ENCODE results near the gene TAF10. TPM values are rescaled to one million over a fixed set of nuclear protein-coding genes. Genes with fewer than 3 reads are reported as not detected.

TAF10 gene
- total RNA-seq, 1 donor from 2014 or later: 205 TPM

DNA sequence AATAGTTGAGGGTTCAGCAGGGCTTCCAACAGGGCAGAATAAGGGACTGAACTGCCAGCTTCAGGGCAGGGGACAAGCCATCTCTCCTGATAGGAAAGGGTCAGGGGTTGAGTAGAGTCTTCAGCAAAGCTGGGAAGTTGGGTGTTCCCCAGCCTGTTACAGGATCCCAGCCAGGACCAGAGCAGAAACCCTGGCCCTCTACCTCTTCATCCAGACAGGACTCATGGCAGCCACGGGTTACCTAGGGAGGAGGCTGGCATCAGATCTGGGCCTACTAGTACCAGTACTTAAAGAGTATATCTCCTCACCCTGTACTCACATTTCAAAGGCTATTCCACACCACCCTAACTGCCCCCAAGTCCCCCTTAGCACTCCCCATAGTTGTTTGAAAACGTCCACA is 2.4 kb upstream of the TAF10 start:
- TF ChIP-seq, protein P1, sequence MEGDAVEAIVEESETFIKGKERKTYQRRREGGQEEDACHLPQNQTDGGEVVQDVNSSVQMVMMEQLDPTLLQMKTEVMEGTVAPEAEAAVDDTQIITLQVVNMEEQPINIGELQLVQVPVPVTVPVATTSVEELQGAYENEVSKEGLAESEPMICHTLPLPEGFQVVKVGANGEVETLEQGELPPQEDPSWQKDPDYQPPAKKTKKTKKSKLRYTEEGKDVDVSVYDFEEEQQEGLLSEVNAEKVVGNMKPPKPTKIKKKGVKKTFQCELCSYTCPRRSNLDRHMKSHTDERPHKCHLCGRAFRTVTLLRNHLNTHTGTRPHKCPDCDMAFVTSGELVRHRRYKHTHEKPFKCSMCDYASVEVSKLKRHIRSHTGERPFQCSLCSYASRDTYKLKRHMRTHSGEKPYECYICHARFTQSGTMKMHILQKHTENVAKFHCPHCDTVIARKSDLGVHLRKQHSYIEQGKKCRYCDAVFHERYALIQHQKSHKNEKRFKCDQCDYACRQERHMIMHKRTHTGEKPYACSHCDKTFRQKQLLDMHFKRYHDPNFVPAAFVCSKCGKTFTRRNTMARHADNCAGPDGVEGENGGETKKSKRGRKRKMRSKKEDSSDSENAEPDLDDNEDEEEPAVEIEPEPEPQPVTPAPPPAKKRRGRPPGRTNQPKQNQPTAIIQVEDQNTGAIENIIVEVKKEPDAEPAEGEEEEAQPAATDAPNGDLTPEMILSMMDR (conservative IDR thresholded peaks at IDR 0.05; ENCODE audit: low read depth, low read length): no peak
- H3K4me3 ChIP-seq (ENCODE audit: low read depth, low read length): no peak overlapping the region
- DNase-seq (ENCODE audit: low read depth): no peak

DNA sequence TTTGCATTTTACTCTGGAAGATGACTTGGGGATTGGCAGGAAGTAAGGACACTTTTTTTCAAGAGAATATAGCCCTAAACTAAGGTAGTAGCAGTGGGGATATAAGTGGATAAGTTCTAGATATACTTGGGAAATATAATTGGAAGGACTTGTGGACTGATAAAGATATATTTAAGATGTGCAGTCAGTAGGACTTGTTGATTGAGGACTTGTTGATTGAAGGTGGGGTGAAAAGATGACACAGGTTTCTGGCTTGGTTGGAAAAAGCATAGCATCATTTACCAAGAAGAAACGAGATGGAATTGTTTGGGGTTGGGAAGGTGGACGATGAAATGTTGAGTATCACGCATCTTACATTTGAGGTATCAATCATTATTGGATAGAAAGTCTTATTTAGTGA is 1.5 kb upstream of the TAF10 start:
- TF ChIP-seq, protein P1 (conservative IDR thresholded peaks at IDR 0.05; ENCODE audit: low read depth, low read length): no peak
- no peak overlapping the region for H3K4me3 ChIP-seq (ENCODE audit: low read depth, low read length)
- DNase-seq (ENCODE audit: low read depth): no peak

- TF ChIP-seq, protein P1 (conservative IDR thresholded peaks at IDR 0.05; ENCODE audit: low read depth, low read length): no peak
- DNase-seq (ENCODE audit: low read depth): no peak
- H3K4me3 ChIP-seq (ENCODE audit: low read depth, low read length): peak overlapping the region; percentile 79
These were observed 128 bp downstream of the TAF10 start for GRCh38 chr11:6611963-6612212.

DNA sequence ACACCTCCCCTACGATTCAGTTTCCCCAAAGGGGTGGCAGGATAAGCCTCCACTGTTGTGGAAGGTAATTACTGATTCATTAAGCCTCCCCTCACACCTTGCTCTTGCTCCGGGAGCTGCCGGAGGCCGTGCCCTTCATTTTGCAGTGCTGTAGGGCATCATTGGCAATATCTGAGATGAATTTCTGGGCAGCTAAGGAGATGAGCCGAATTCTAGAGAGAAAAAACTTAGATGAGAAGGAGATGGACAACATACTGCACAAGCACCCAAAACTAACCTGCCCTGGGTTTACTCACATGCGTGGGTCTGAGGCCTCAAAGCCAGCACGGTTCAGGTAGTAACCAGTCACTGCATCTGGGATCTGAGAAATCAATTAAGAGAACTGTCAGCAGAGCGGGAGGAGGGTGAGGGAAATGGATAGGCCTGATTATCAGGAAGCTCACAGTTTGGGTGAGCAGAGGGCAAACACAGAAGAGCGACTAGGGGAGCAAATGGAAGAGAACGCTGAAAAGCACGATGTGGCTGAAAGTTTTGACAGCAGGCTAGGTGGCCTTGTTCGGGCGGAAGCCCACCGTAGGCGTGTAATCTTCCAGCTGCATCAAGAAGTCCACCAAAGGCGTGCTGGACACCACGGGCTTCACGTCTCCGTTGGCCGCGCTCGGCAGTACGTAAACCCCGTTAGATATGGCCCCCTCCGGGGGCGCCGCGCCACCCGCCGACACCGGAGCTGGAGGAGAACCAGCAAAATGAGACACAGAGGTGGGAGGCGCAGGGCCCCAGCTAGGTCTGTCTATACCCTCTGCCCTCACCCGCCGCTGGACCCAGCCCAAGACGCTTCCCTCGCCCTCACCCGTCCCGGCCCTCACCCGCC is 689 bp downstream of the TAF10 start:
- TF ChIP-seq, protein P1 (conservative IDR thresholded peaks at IDR 0.05; ENCODE audit: low read depth, low read length): no peak
- peak overlapping the region; percentile 79 for H3K4me3 ChIP-seq (ENCODE audit: low read depth, low read length)
- DNase-seq (ENCODE audit: low read depth): no peak

DNA sequence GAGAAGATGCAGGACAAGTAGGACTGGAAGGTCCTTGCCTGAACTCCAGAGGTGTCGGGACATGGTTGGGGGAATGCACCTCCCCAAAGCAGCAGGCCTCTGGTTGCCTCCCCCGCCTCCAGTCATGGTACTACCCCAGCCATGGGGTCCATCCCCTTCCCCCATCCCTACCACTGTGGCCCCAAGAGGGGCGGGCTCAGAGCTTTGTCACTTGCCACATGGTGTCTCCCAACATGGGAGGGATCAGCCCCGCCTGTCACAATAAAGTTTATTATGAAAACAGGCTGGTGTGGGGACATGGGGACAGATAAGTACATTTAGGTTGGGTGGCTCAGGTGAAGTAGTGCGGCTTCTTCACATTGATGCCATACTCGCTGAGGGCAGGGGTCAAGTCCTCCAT is 1.4 kb downstream of the TAF10 start:
- H3K4me3 ChIP-seq (ENCODE audit: low read depth, low read length): peak overlapping the region; percentile 79
- DNase-seq (ENCODE audit: low read depth): no peak
- TF ChIP-seq, protein P1 (conservative IDR thresholded peaks at IDR 0.05; ENCODE audit: low read depth, low read length): no peak

DNA sequence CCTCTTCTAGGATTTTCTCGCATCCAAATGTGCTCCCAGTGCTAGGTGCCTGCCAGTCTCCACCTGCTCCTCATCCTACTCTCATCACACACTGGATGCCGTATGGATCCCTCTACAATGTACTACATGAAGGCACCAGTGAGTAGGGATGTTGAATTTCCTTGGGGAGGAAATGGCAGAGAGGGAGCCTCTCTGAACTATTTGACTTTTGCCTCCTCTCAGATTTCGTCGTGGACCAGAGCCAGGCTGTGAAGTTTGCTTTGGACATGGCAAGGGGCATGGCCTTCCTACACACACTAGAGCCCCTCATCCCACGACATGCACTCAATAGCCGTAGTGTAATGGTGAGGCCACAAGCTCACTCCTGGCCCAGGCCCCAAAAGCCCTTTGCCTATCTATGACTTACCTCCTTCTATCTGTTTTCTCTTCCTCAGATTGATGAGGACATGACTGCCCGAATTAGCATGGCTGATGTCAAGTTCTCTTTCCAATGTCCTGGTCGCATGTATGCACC is 2.5 kb downstream of the TAF10 start:
- TF ChIP-seq, protein P1 (conservative IDR thresholded peaks at IDR 0.05; ENCODE audit: low read depth, low read length): no peak
- DNase-seq (ENCODE audit: low read depth): no peak
- H3K4me3 ChIP-seq (ENCODE audit: low read depth, low read length): no peak overlapping the region

Measured in epithelial cell of proximal tubule (primary cell).